Endodermal cell (in vitro differentiated cells): Measurements from ENCODE around the gene AK4. TPM values are rescaled to one million over a fixed set of nuclear protein-coding genes. Genes with fewer than 3 reads are reported as not detected.

Source experiments
- DNase-seq: peaks from one replicate; pipeline ENCODE4 v3.0.0-alpha.2; 2017
- H3K27ac ChIP-seq: 2 replicates; pipeline ENCODE4 v1.5.1; 2013; ENCODE audit warnings: mild to moderate bottlenecking, low read depth, low read length, moderate library complexity
- H3K27me3 ChIP-seq: 2 replicates; pipeline ENCODE4 v1.6.1; 2013; ENCODE audit warnings: mild to moderate bottlenecking, low read length, moderate library complexity; ENCODE audit not compliant: insufficient read depth, control insufficient read depth, poor library complexity, severe bottlenecking
- H3K36me3 ChIP-seq: 2 replicates; pipeline ENCODE4 v1.7.0; 2013; ENCODE audit warnings: mild to moderate bottlenecking, low read length, moderate library complexity; ENCODE audit not compliant: control insufficient read depth, insufficient read depth
- H3K4me1 ChIP-seq: one replicate; pipeline ENCODE4 v1.7.0; 2013; ENCODE audit warnings: low read length; ENCODE audit not compliant: control insufficient read depth, insufficient read depth
- H3K4me3 ChIP-seq: 2 replicates; pipeline ENCODE4 v1.5.1; 2013; ENCODE audit warnings: mild to moderate bottlenecking, low read length, moderate library complexity
- H3K9ac ChIP-seq: 2 replicates; pipeline ENCODE4 v1.6.1; 2013; ENCODE audit warnings: mild to moderate bottlenecking, low read length, moderate library complexity; ENCODE audit not compliant: poor library complexity, severe bottlenecking; ENCODE audit errors: extremely low read depth
- H3K9me3 ChIP-seq: 2 replicates; pipeline ENCODE4 v1.6.1; 2013; ENCODE audit warnings: mild to moderate bottlenecking, low read length, moderate library complexity; ENCODE audit not compliant: control insufficient read depth
- H3K27ac Mint-ChIP-seq: 2 replicates; pipeline ENCODE4 v1.8.0; 2020; ENCODE audit warnings: mixed read lengths
- H3K27me3 Mint-ChIP-seq: 2 replicates; pipeline ENCODE4 v1.8.0; 2021; ENCODE audit warnings: mild to moderate bottlenecking, mixed read lengths; ENCODE audit not compliant: insufficient read depth
- H3K36me3 Mint-ChIP-seq: 2 replicates; pipeline ENCODE4 v1.8.0; 2020; ENCODE audit warnings: low read depth, mixed read lengths
- H3K4me1 Mint-ChIP-seq: 2 replicates; pipeline ENCODE4 v1.8.0; 2020; ENCODE audit warnings: mixed read lengths
- H3K4me3 Mint-ChIP-seq: 2 replicates; pipeline ENCODE4 v1.8.0; 2020; ENCODE audit warnings: mild to moderate bottlenecking, moderate library complexity, mixed read lengths
- H3K9me3 Mint-ChIP-seq: 2 replicates; pipeline ENCODE4 v1.8.0; 2020; ENCODE audit warnings: mild to moderate bottlenecking, mixed read lengths
- CTCF ChIP-seq: fragments of 200-600 bp; sonication (generic); conservative IDR thresholded peaks from 2 replicates; pipeline ENCODE4 v1.5.0; 2021; ENCODE audit warnings: antibody characterized with exemption, mild to moderate bottlenecking
- WGBS, 2 experiments: methylation state at CpG; one replicate each; pipeline versions ENCODE4 v1.1.5 to v1.1.7; 2013; ENCODE audit warnings: missing lambda C conversion rate in 2 of 2, mixed read lengths in 1 of 2; ENCODE audit not compliant: insufficient coverage in 1 of 2, insufficient read length in 1 of 2; 5-methylcytosine and 5-hydroxymethylcytosine counted together
- total RNA-seq, 2 donors: library from RNA; stranded (reverse); fragmentation: NEBNext Ultra II Directional in 1 of 2; extraction: Animal tissue kit (Norgen Biotek cat#: 25700) in 1 of 2; gene quantifications; 2 replicates in 1 of 2; 3 replicates in 1 of 2; pipeline ENCODE4 v1.2.1, GENCODE V29; 2021

Gene AK4
- total RNA-seq, 2 donors from 2014 or later, result 118 to 139 TPM

- H3K27ac ChIP-seq, result no peak overlapping the region
- peaks cover 58% of the 10 kb centered on the region for H3K4me1 Mint-ChIP-seq
- TF ChIP-seq CTCF, result no peak
- peak overlapping the region; percentile 73 for H3K4me3 ChIP-seq
- no peaks in the 10 kb centered on the region for H3K9me3 Mint-ChIP-seq
- peak overlapping the region; percentile 42 for H3K4me3 Mint-ChIP-seq
- no peaks in the 10 kb centered on the region for H3K27me3 ChIP-seq
- H3K27ac Mint-ChIP-seq, result peak overlapping the region; percentile 74
- H3K4me1 ChIP-seq, result peaks cover 15% of the 10 kb centered on the region
- peak; percentile 68 for DNase-seq
- no peaks in the 10 kb centered on the region for H3K36me3 Mint-ChIP-seq
- peak overlapping the region; percentile 43 for H3K9ac ChIP-seq
- H3K9me3 ChIP-seq, result no peaks in the 10 kb centered on the region
- H3K27me3 Mint-ChIP-seq, result no peaks in the 10 kb centered on the region
- no peaks in the 10 kb centered on the region for H3K36me3 ChIP-seq
- WGBS, 2 experiments, result 17% methylated on average over 2 to 5 of the region's 5 CpGs
Measured at GRCh38 chr1:65278376-65279069, 130.5 kb downstream of the AK4 start.

DNA sequence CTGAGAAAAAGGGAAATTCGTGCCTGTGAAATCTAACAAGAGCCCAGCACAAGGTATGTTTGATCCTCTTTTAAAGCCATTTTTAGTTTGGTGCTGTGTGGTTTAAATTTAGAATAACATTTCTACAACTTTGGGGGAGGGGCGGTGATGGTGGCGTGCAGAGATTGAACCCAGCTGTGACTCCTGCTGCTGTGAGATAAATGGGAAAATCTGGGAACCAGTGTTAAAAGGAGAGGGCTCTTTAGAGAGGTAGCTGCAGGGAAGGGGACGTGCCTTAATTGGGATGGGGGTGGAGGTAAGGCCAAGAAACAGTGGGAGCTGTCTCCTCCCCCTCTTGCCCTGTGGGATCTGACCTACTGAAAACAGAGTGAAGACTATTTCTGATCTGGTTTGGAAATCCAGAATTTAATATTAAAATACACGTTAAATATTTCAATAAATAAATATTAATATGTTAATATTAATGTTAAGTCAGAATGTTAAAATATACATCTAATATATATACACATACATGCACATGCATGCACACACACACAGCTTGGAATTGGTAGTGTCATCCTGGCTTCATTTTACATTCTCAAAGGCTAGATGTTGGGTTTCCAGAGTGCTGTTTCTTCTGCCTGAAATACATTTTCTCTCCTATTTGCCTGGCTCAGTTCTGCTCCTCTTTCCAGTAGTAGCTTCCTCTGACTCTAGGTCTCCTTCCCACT, 131.2 kb downstream of the AK4 start:
- H3K4me1 Mint-ChIP-seq, result peaks cover 58% of the 10 kb centered on the region
- H3K27ac ChIP-seq, result no peak overlapping the region
- peak overlapping the region; percentile 73 for H3K4me3 ChIP-seq

More for the DNA sequence above, 131.2 kb downstream of the AK4 start:
- Mint-ChIP-seq H3K27me3 (no peaks in the 10 kb centered on the region), H3K36me3 (no peaks in the 10 kb centered on the region), H3K9me3 (no peaks in the 10 kb centered on the region), H3K27ac (peak overlapping the region; percentile 74), H3K4me3 (peak overlapping the region; percentile 42)
- peak; percentile 60 for DNase-seq
- Histone ChIP-seq H3K4me1 (peaks cover 15% of the 10 kb centered on the region), H3K9me3 (no peaks in the 10 kb centered on the region), H3K9ac (peak overlapping the region; percentile 43), H3K36me3 (no peaks in the 10 kb centered on the region), H3K27me3 (no peaks in the 10 kb centered on the region)
- TF ChIP-seq CTCF, result no peak
- WGBS, 2 experiments, result 0 to 7% methylated on average over 1 to 4 of the region's 5 CpGs

Other genes with a start within 250 kb of the AK4 start
- gene JAK1, start 181.7 kb upstream of the AK4 start, total RNA-seq, result 10 to 100 TPM; 22.9 to 23.2 TPM
- 10 to 100 TPM; 17.4 to 33.9 TPM for gene DNAJC6, start 161.3 kb downstream of the AK4 start, total RNA-seq